ENCODE data around the gene H1-8. TPM values are rescaled to one million over a fixed set of nuclear protein-coding genes. Genes with fewer than 3 reads are reported as not detected.
"Not testable (repeated sequence)": the region's sequence is repeated elsewhere in the genome, so short reads cannot be mapped to it uniquely, and the experiment has no call there.

H1-8 gene
- total RNA-seq, 1 experiment from 2014 or later: not detected

GRCh38 chr3:129530251-129530791 is 12.7 kb upstream of the H1-8 start:
- no peak for DNase-seq (ENCODE audit: low spot score)
- in situ Hi-C loops (cut with HindIII; ENCODE audit: low sequenced_read_pairs): no loop called here

GRCh38 chr3:129530821-129531220 is 12.2 kb upstream of the H1-8 start:
- in situ Hi-C loops (cut with HindIII; ENCODE audit: low sequenced_read_pairs): no loop called here
- no peak for DNase-seq (ENCODE audit: low spot score)

- in situ Hi-C loops (cut with HindIII; ENCODE audit: low sequenced_read_pairs): no loop called here
- no peak for DNase-seq (ENCODE audit: low spot score)
Measured at GRCh38 chr3:129531699-129532098, 11.3 kb upstream of the H1-8 start.

GRCh38 chr3:129532261-129532660 is 10.7 kb upstream of the H1-8 start:
- in situ Hi-C loops (cut with HindIII; ENCODE audit: low sequenced_read_pairs): no loop called here
- DNase-seq (ENCODE audit: low spot score): no peak

GRCh38 chr3:129533406-129533805 is 9.6 kb upstream of the H1-8 start:
- no peak for DNase-seq (ENCODE audit: low spot score)
- in situ Hi-C loops (cut with HindIII; ENCODE audit: low sequenced_read_pairs): no loop called here

- no peak for DNase-seq (ENCODE audit: low spot score)
- in situ Hi-C loops (cut with HindIII; ENCODE audit: low sequenced_read_pairs): no loop called here
Measured at GRCh38 chr3:129534428-129535027, 8.4 kb upstream of the H1-8 start.

GRCh38 chr3:129535075-129535474 is 7.9 kb upstream of the H1-8 start:
- in situ Hi-C loops (cut with HindIII; ENCODE audit: low sequenced_read_pairs): no loop called here
- no peak for DNase-seq (ENCODE audit: low spot score)

GRCh38 chr3:129536374-129536667 is 6.7 kb upstream of the H1-8 start:
- no peak for DNase-seq (ENCODE audit: low spot score)
- in situ Hi-C loops (cut with HindIII; ENCODE audit: low sequenced_read_pairs): no loop called here

GRCh38 chr3:129536804-129537203 is 6.2 kb upstream of the H1-8 start:
- DNase-seq (ENCODE audit: low spot score): no peak
- in situ Hi-C loops (cut with HindIII; ENCODE audit: low sequenced_read_pairs): no loop called here

- no peak for DNase-seq (ENCODE audit: low spot score)
- in situ Hi-C loops (cut with HindIII; ENCODE audit: low sequenced_read_pairs): no loop called here
Measured at GRCh38 chr3:129539206-129539605, 3.8 kb upstream of the H1-8 start.

- no peak for DNase-seq (ENCODE audit: low spot score)
- in situ Hi-C loops (cut with HindIII; ENCODE audit: low sequenced_read_pairs): no loop called here
Measured at GRCh38 chr3:129540776-129541516, 2.0 kb upstream of the H1-8 start.

GRCh38 chr3:129542747-129543146 is 228 bp upstream of the H1-8 start:
- in situ Hi-C loops (cut with HindIII; ENCODE audit: low sequenced_read_pairs): no loop called here
- no peak for DNase-seq (ENCODE audit: low spot score)

- in situ Hi-C loops (cut with HindIII; ENCODE audit: low sequenced_read_pairs): no loop called here
- DNase-seq (ENCODE audit: low spot score): no peak
Measured at GRCh38 chr3:129543999-129544398, 1.0 kb downstream of the H1-8 start.

- in situ Hi-C loops (cut with HindIII; ENCODE audit: low sequenced_read_pairs): not testable (repeated sequence)
Measured at GRCh38 chr3:129545951-129546350, 3.0 kb downstream of the H1-8 start.

GRCh38 chr3:129547241-129547640 is 4.3 kb downstream of the H1-8 start:
- DNase-seq (ENCODE audit: low spot score): no peak
- in situ Hi-C loops (cut with HindIII; ENCODE audit: low sequenced_read_pairs): no loop called here

More at GRCh38 chr3:129545951-129546350, 3.0 kb downstream of the H1-8 start:
- DNase-seq (ENCODE audit: low spot score): not testable (repeated sequence)

GRCh38 chr3:129548104-129548965 is 5.4 kb downstream of the H1-8 start:
- in situ Hi-C loops (cut with HindIII; ENCODE audit: low sequenced_read_pairs): no loop called here

GRCh38 chr3:129549006-129549800 is 6.2 kb downstream of the H1-8 start:
- DNase-seq (ENCODE audit: low spot score): no peak

More at GRCh38 chr3:129548104-129548965, 5.4 kb downstream of the H1-8 start:
- no peak for DNase-seq (ENCODE audit: low spot score)

GRCh38 chr3:129549805-129550204 is 6.8 kb downstream of the H1-8 start:
- in situ Hi-C loops (cut with HindIII; ENCODE audit: low sequenced_read_pairs): no loop called here
- no peak for DNase-seq (ENCODE audit: low spot score)

More at GRCh38 chr3:129549006-129549800, 6.2 kb downstream of the H1-8 start:
- in situ Hi-C loops (cut with HindIII; ENCODE audit: low sequenced_read_pairs): no loop called here
